Kidney (tissue), 14 donors: Measurements from ENCODE around the gene RHEBL1. TPM values are rescaled to one million over a fixed set of nuclear protein-coding genes. Genes with fewer than 3 reads are reported as not detected.

Experiments
- DNase-seq, 5 donors: peaks; one replicate each; pipeline ENCODE4 v3.0.0-alpha.2; 2013 to 2020
- FAIRE-seq: peaks from 2 replicates; lab custom pipeline; 2012; peaks lifted over from hg19 to GRCh38; lab: Jason Lieb, UNC
- H3K27ac ChIP-seq, 2 donors: one replicate each; pipeline ENCODE4 v1.7.0; 2013; ENCODE audit warnings: low read depth in 2 of 2, low read length in 2 of 2, inconsistent platforms in 1 of 2
- H3K27me3 ChIP-seq: one replicate; pipeline ENCODE4 v1.7.1; 2013; ENCODE audit warnings: low read length, inconsistent platforms; ENCODE audit not compliant: control insufficient read depth, insufficient read depth
- H3K36me3 ChIP-seq, 3 donors: one replicate each; pipeline versions ENCODE4 v1.7.0 to v1.7.1; 2013; ENCODE audit warnings: low read length in 3 of 3, control low read depth in 1 of 3, inconsistent platforms in 1 of 3; ENCODE audit not compliant: insufficient read depth in 3 of 3, control insufficient read depth in 2 of 3
- H3K4me1 ChIP-seq, 3 donors: one replicate each; pipeline versions ENCODE4 v1.7.0 to v1.7.1; 2013; ENCODE audit warnings: low read length in 3 of 3, inconsistent platforms in 1 of 3, low read depth in 1 of 3; ENCODE audit not compliant: control insufficient read depth in 2 of 3, insufficient read depth in 2 of 3
- H3K4me3 ChIP-seq, 3 donors: one replicate each; pipeline versions ENCODE4 v1.7.0 to v1.8.1; 2013; ENCODE audit warnings: low read length in 3 of 3, control low read depth in 1 of 3, inconsistent platforms in 1 of 3
- H3K9ac ChIP-seq, 3 donors: one replicate each; pipeline versions ENCODE4 v1.7.0 to v1.7.1; 2013; ENCODE audit warnings: low read length in 3 of 3, control low read depth in 1 of 3, inconsistent platforms in 1 of 3
- H3K9me3 ChIP-seq, 3 donors: one replicate each; pipeline versions ENCODE4 v1.7.0 to v1.7.1; 2013; ENCODE audit warnings: low read length in 3 of 3, control low read depth in 1 of 3, inconsistent platforms in 1 of 3; ENCODE audit not compliant: control insufficient read depth in 2 of 3, insufficient read depth in 1 of 3
- CTCF ChIP-seq: IDR thresholded peaks from 3 replicates; pipeline ENCODE4 v1.5.1; 2012; ENCODE audit warnings: mild to moderate bottlenecking, moderate library complexity, borderline replicate concordance; ENCODE audit not compliant: insufficient read depth; ENCODE audit errors: extremely low read depth
- intact Hi-C: fragments of 100-400 bp; cut with DNase I; formaldehyde crosslinking; loops from one replicate; pipeline ENCODE4 v1.11.1; 2022
- polyA plus RNA-seq: library from polyadenylated mRNA; stranded (reverse); fragments of 350-450 nt; fragmentation: Illumina TruSeq; extraction: RNeasy Lipid Tissue Mini Kit (QIAGEN cat#74804); gene quantifications from one replicate; pipeline ENCODE4 v1.2.3, GENCODE V29; 2014; ENCODE audit warnings: low read depth, low replicate concordance; ENCODE audit not compliant: insufficient read depth
- total RNA-seq: library from RNA; stranded (reverse); fragmentation: NEBNext Ultra II Directional; extraction: Animal tissue kit (Norgen Biotek cat#: 25700); gene quantifications from one replicate; pipeline ENCODE4 v1.2.1, GENCODE V29; 2021
- donor health status: control.
- donor health status: control.
- donor health status: control.
- donor health status: control.
- donor health status: control.
- donor health status: DM: yes; HTN: yes; CAD: no.
- donor health status: Normal renal cell carcinoma (clear cell type).

RHEBL1 gene
- total and polyA plus RNA-seq, 2 donors from 2014 or later, result 0.52 to 0.69 TPM

- FAIRE-seq, result no peak
- no peak overlapping the region for H3K27ac ChIP-seq
- DNase-seq, result no peak
- intact Hi-C loops, result no loop called here
- H3K4me3 ChIP-seq, result no peak overlapping the region
- no peaks in the 10 kb centered on the region for H3K9me3 ChIP-seq
- H3K9ac ChIP-seq, result no peak overlapping the region
- H3K36me3 ChIP-seq, result no peaks in the 10 kb centered on the region
- no peak for TF ChIP-seq CTCF
- peaks cover 0 to 5% (median 0%) of the 10 kb centered on the region in 3 donors for H3K4me1 ChIP-seq
- H3K27me3 ChIP-seq, result peaks cover 10% of the 10 kb centered on the region
Observed at GRCh38 chr12:49084438-49084837, 14.7 kb upstream of the RHEBL1 start.

DNA sequence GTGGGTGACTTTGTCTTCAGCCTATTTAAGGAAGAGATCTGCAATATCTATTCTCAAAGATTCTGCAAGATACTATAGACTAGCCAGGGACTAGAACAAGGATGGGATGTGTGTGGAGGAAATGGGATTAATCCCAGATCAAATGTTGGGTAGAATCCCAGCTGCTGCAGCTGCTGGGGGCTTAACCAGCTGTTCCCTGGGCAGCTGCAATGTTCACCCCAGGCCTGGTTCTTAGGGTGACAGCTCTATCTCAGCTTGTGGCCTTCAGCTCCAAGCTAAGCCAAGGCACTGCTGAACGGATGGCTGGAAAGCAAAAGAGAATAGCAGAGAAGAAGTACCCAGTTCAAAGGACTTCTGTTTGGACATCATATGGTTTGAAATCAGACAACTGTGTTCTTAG, 10.0 kb upstream of the RHEBL1 start:
- intact Hi-C loops, result no loop called here
- DNase-seq, result no peak

GRCh38 chr12:49070971-49071370, 1.2 kb upstream of the RHEBL1 start:
- H3K27ac ChIP-seq, result no peak overlapping the region
- intact Hi-C loops, result no loop called here

More for the DNA sequence above, 10.0 kb upstream of the RHEBL1 start:
- no peaks in the 10 kb centered on the region for H3K36me3 ChIP-seq
- no peak for FAIRE-seq
- H3K9ac ChIP-seq, result no peak overlapping the region
- TF ChIP-seq CTCF, result no peak
- H3K9me3 ChIP-seq, result no peaks in the 10 kb centered on the region
- H3K4me3 ChIP-seq, result no peak overlapping the region
- H3K4me1 ChIP-seq, result no peaks in the 10 kb centered on the region
- H3K27me3 ChIP-seq, result no peaks in the 10 kb centered on the region
- H3K27ac ChIP-seq, result no peak overlapping the region

More at GRCh38 chr12:49070971-49071370, 1.2 kb upstream of the RHEBL1 start:
- H3K4me1 ChIP-seq, result peaks cover 3 to 10% (median 4%) of the 10 kb centered on the region in 3 donors
- FAIRE-seq (no peak), DNase-seq (no peak)
- no peak overlapping the region for H3K4me3 ChIP-seq
- H3K27me3 ChIP-seq, result no peaks in the 10 kb centered on the region
- H3K36me3 ChIP-seq, result no peaks in the 10 kb centered on the region
- TF ChIP-seq CTCF, result no peak
- H3K9ac ChIP-seq, result no peak overlapping the region
- no peaks in the 10 kb centered on the region for H3K9me3 ChIP-seq
